Astrocyte (in vitro differentiated cells and primary cell): ENCODE results near the gene NPDC1. TPM values are rescaled to one million over a fixed set of nuclear protein-coding genes. Genes with fewer than 3 reads are reported as not detected.

Experiments used
- DNase-seq: peaks from one replicate; pipeline ENCODE4 v3.0.0-alpha.2; 2010; ENCODE audit warnings: low read depth
- FAIRE-seq: peaks from 2 replicates; lab custom pipeline; 2011; peaks lifted over from hg19 to GRCh38; lab: Jason Lieb, UNC
- H2AFZ ChIP-seq: 2 replicates; pipeline ENCODE4 v1.6.0; 2012; ENCODE audit warnings: low read depth, low read length, inconsistent platforms
- H3K27ac ChIP-seq: 2 replicates; pipeline ENCODE4 v1.5.1; 2011; ENCODE audit warnings: low read depth, low read length, inconsistent platforms
- H3K27me3 ChIP-seq: 2 replicates; pipeline ENCODE4 v1.6.0; 2011; ENCODE audit warnings: low read length, inconsistent platforms; ENCODE audit not compliant: insufficient read depth
- H3K36me3 ChIP-seq: 2 replicates; pipeline ENCODE4 v1.5.1; 2011; ENCODE audit warnings: low read length, inconsistent platforms; ENCODE audit not compliant: insufficient read depth
- H3K4me1 ChIP-seq: 2 replicates; pipeline ENCODE4 v1.5.1; 2011; ENCODE audit warnings: low read length, inconsistent platforms; ENCODE audit not compliant: insufficient read depth
- H3K4me2 ChIP-seq: 2 replicates; pipeline ENCODE4 v1.6.0; 2012; ENCODE audit warnings: low read length, inconsistent platforms
- H3K4me3 ChIP-seq: 2 replicates; pipeline ENCODE4 v1.5.1; 2011; ENCODE audit warnings: low read depth, mild to moderate bottlenecking, low read length, inconsistent platforms; ENCODE audit not compliant: insufficient read depth
- H3K79me2 ChIP-seq: 2 replicates; pipeline ENCODE4 v1.6.0; 2012; ENCODE audit warnings: mild to moderate bottlenecking, low read length, inconsistent platforms; ENCODE audit not compliant: insufficient read depth
- H3K9ac ChIP-seq: 2 replicates; pipeline ENCODE4 v1.6.0; 2012; ENCODE audit warnings: mild to moderate bottlenecking, low read length, inconsistent platforms
- H3K9me3 ChIP-seq: 2 replicates; pipeline ENCODE4 v1.5.1; 2012; ENCODE audit warnings: low read depth, mild to moderate bottlenecking, low read length, inconsistent platforms; ENCODE audit not compliant: insufficient read depth
- H4K20me1 ChIP-seq: 2 replicates; pipeline ENCODE4 v1.6.0; 2012; ENCODE audit warnings: low read length, inconsistent platforms; ENCODE audit not compliant: insufficient read depth
- H3K27ac Mint-ChIP-seq: one replicate; pipeline ENCODE4 v1.8.0; 2021; ENCODE audit warnings: mild to moderate bottlenecking, mixed read lengths; ENCODE audit not compliant: unreplicated experiment
- H3K27me3 Mint-ChIP-seq: one replicate; pipeline ENCODE4 v1.8.0; 2021; ENCODE audit warnings: low read depth, mixed read lengths; ENCODE audit not compliant: unreplicated experiment
- H3K36me3 Mint-ChIP-seq: one replicate; pipeline ENCODE4 v1.8.0; 2021; ENCODE audit warnings: low read depth, mixed read lengths; ENCODE audit not compliant: unreplicated experiment
- H3K4me1 Mint-ChIP-seq: one replicate; pipeline ENCODE4 v1.8.0; 2021; ENCODE audit warnings: low read depth, mixed read lengths; ENCODE audit not compliant: unreplicated experiment
- H3K4me3 Mint-ChIP-seq: one replicate; pipeline ENCODE4 v1.8.0; 2021; ENCODE audit warnings: mild to moderate bottlenecking, moderate library complexity, mixed read lengths; ENCODE audit not compliant: unreplicated experiment
- H3K9me3 Mint-ChIP-seq: one replicate; pipeline ENCODE4 v1.8.0; 2021; ENCODE audit warnings: mild to moderate bottlenecking, mixed read lengths; ENCODE audit not compliant: unreplicated experiment
- CTCF ChIP-seq: IDR thresholded peaks from 2 replicates; pipeline ENCODE4 v1.5.1; 2011; ENCODE audit warnings: low read depth, mild to moderate bottlenecking, inconsistent platforms, low read length, moderate library complexity; ENCODE audit not compliant: insufficient read depth
- EZH2 ChIP-seq: IDR thresholded peaks from 2 replicates; pipeline ENCODE4 v1.6.1; 2012; ENCODE audit warnings: mild to moderate bottlenecking, low read length, inconsistent platforms; ENCODE audit not compliant: insufficient read depth
- total RNA-seq: library from RNA; stranded (reverse); gene quantifications from 2 replicates; pipeline ENCODE4 v1.2.1, GENCODE V29; 2021

The NPDC1 gene
- total RNA-seq, 1 donor from 2014 or later: 66.8 TPM

GRCh38 chr9:137021568-137021978 is 24.4 kb downstream of the NPDC1 start:
- H3K4me1 Mint-ChIP-seq: no peaks in the 10 kb centered on the region
- Histone ChIP-seq H3K4me2 (no peak overlapping the region), H3K27ac (no peak overlapping the region), H3K27me3 (no peaks in the 10 kb centered on the region), H3K79me2 (no peaks in the 10 kb centered on the region), H3K4me1 (no peaks in the 10 kb centered on the region), H2AFZ (no peak overlapping the region), H3K4me3 (no peak overlapping the region), H4K20me1 (peaks cover 13% of the 10 kb centered on the region), H3K36me3 (no peaks in the 10 kb centered on the region), H3K9me3 (no peaks in the 10 kb centered on the region), H3K9ac (no peak overlapping the region)
- FAIRE-seq (no peak), DNase-seq (no peak)
- peaks cover 4% of the 10 kb centered on the region for H3K36me3 Mint-ChIP-seq
- H3K4me3 Mint-ChIP-seq: no peak overlapping the region
- H3K27me3 Mint-ChIP-seq: peaks cover 3% of the 10 kb centered on the region
- H3K27ac Mint-ChIP-seq: no peak overlapping the region
- TF ChIP-seq EZH2 (no peak), CTCF (no peak)
- no peaks in the 10 kb centered on the region for H3K9me3 Mint-ChIP-seq

GRCh38 chr9:137020771-137021567 is 25.0 kb downstream of the NPDC1 start:
- no peak overlapping the region for H3K4me3 Mint-ChIP-seq

More at GRCh38 chr9:137020771-137021567, 25.0 kb downstream of the NPDC1 start:
- FAIRE-seq (no peak), DNase-seq (no peak)
- Histone ChIP-seq H2AFZ (no peak overlapping the region), H3K27ac (no peak overlapping the region), H3K36me3 (no peaks in the 10 kb centered on the region), H3K9ac (no peak overlapping the region), H4K20me1 (peaks cover 7% of the 10 kb centered on the region), H3K27me3 (no peaks in the 10 kb centered on the region), H3K4me2 (no peak overlapping the region), H3K9me3 (no peaks in the 10 kb centered on the region), H3K79me2 (no peaks in the 10 kb centered on the region), H3K4me1 (no peaks in the 10 kb centered on the region), H3K4me3 (no peak overlapping the region)
- TF ChIP-seq CTCF: no peak
- TF ChIP-seq EZH2: no peak
- Mint-ChIP-seq H3K27ac (no peak overlapping the region), H3K36me3 (peaks cover 6% of the 10 kb centered on the region), H3K4me1 (no peaks in the 10 kb centered on the region), H3K27me3 (peaks cover 3% of the 10 kb centered on the region), H3K9me3 (no peaks in the 10 kb centered on the region)
